ENCODE measurements around the gene CD2BP2.

DNA sequence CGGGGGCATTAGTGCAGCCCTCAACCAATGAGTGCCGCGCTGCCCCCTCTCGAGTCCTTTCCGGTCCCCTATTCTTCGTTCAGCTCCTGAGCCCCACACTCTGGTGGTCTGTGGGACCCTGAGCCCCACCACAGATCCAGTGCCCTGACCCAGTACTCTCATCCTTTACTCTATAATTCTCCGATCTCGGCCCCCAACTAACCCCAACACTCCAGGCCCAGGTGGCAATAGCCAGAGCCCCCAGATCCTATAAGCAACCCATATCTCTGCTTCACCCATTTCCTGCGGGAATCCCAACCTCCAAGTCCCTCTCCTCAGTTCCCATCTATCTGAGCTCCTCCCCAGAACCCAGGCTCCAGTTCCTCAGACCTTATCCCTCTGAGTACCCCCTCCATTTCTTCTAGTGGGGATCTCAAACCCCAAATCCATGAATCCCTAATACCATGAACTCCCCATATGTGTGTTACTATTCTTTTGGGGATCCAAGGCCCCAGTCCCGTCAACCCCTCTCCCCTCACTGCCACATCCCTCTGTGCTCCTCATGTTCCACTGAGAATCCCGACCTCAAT lies 16.2 kb upstream of the CD2BP2 start:
- TF ChIP-seq CTCF (conservative IDR thresholded peaks at IDR 0.05 in 1 of 2, IDR thresholded peaks at IDR 0.05 in 1 of 2; ENCODE audit: low read depth in 1 of 2, low read length in 2 of 2), result no peak
- no peak for TF ChIP-seq EZH2 (IDR thresholded peaks at IDR 0.05; ENCODE audit: low read length, missing control alignments)
